HG03159 (cell line): ENCODE results near the gene ABI1.

ENCODE experiments used
- ATAC-seq: cut with Tn5 transposase; IDR thresholded peaks from one replicate; pipeline ENCODE4 v1.9.1; 2021; ENCODE audit warnings: mild to moderate bottlenecking, moderate library complexity; ENCODE audit not compliant: unreplicated experiment

The ABI1 gene

GRCh38 chr10:26721561-26721960 is 139.2 kb downstream of the ABI1 start:
- ATAC-seq = no peak

DNA sequence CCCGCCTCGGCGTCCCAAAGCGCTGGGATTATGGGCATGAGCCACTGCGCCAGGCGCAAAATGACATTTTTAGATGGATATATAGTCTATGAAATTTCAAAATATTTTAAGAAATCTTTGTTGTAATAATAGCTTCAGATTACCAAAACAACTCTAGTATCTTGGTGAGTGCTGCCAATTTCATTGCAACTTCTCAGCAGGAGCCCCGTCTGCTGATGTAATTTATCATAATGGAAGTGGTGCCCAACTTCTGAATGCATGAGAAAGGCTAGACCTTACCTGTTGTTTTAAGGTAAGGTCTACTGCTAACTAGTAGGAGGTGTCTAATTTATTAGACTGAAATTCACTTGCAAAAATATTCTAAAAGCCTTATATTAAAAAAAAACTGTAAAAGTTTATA is 143.3 kb downstream of the ABI1 start:
- ATAC-seq = no peak

DNA sequence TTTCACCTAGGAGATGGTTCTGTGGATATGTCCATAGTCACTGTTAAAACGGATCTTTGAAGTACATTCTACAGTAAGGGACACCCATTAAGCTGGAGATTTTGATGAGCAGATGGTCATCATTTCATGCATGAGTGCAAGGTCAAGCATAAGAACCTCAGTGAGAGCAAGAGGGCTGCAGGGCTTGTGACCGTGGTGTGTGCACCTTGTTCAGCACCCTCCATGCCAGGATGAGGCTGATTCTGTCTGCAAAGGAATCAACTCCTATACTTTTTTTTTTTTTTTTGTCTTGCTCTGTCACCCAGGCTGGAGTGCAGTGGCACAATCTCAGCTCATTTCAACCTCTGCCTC is 145.6 kb downstream of the ABI1 start:
- ATAC-seq = no peak

- no peak for ATAC-seq
Observed at GRCh38 chr10:26714415-26715136, 146.2 kb downstream of the ABI1 start.

DNA sequence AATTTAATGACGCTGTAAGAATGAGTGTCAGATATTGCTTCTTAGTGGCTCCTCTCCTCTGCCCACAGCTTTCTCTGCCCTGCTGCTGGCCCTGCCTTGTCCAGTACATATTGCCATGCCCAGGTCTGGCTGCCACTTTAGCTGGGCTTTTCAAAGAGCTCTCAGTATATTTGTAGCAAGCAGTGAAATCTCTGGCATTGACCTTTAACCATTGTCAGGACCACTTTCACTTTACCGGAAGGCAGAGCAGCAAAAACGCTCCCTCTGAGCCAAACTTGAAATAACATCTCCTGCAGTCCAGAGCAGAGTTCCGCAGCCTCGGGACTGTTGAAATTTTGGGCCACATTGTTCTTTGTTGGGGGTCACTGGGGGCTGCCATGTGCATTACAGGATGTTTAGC is 149.4 kb downstream of the ABI1 start:
- no peak for ATAC-seq

GRCh38 chr10:26706936-26707335 is 153.8 kb downstream of the ABI1 start:
- ATAC-seq = no peak

DNA sequence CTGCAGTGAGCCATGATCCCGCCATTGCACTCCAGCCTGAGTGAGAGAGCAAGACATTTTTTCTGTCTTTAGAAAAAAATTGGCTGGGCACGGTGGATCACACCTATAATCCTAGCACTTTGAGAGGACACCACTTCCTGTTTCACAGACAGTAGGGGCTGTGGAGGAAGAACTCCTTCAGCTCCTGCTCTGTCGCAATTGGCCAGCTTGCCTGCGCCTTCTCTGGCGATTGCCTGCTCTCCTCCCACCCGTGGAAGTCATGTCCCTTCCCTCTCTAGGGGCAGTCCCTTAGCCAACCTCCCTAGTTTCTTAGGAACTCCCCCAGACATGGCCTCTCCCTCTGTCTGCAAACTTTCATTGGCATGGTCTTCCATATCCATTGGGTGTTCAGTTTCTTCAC is 154.6 kb downstream of the ABI1 start:
- ATAC-seq = no peak

DNA sequence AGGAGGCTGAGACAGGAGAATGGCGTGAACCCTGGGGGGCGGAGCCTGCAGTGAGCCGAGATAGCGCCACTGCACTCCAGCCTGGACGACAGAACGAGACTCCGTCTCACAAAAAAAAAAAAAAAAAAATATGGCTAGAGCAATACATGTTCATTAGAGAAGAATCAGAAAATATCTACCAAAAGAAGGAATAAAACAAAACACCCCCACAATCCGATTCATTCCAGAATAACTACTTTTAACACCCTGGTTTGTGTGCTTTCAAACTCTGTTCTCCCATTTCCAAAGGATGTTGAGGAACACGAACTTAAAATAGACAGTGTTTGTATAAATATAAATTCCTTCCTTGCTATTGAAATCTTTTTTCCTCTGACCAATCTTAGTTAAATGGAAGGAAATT is 156.8 kb downstream of the ABI1 start:
- no peak for ATAC-seq

DNA sequence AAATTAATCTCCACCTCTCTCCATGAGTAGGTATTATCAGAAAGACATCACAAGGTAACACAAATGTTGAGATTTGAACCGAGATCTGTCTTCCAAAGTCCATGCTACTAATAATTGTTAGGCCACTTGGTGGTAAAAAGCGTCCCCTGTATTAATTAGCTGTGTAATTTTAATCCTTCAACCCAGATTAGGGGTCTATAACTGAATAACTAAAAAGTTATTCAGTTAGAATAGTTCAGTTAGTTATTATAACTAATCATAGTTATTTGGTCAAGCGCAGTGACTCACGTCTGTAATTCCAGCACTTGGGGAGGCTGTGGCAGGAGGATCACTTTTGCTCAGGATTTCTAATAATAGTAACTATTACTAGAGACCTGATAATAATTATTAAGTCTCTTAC is 157.7 kb downstream of the ABI1 start:
- no peak for ATAC-seq

GRCh38 chr10:26700884-26701630 is 159.7 kb downstream of the ABI1 start:
- no peak for ATAC-seq

- ATAC-seq = no peak
Observed at GRCh38 chr10:26699631-26700030, 161.1 kb downstream of the ABI1 start.

- ATAC-seq = no peak
Observed at GRCh38 chr10:26698909-26699308, 161.8 kb downstream of the ABI1 start.

DNA sequence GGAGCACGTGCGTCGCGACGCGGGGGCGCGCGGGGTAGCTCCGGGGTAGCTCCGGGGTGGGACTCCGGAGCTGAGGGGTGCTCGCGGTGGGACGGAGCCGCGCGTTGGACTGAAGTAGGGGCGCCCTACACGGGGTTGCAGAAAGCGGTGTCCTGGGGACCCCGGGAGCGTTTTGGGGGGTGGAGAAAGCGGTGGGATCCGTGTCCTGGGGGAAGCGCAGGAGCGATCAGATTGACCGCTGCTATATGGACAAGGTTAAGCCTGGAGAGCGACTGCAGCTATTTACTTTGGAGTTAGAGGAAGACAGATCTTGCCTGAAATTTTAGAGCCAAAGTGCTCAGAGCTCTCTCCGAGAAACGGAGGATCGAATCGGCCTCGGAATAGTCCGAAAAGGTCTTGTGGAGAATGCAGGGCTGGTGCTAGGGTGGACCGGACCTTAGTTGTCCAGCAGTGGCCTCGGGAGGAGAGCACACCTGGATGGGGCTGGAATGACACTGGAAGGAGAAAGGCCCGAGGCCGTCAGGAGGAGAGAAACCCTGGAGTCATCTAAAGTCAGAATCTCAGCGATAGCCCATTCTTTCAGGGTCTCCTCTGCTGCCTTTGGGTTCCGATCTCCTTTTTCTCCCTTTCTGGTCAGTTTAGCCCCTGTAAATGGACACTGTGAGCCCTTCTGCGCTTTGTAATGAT is 162.7 kb downstream of the ABI1 start:
- no peak for ATAC-seq

DNA sequence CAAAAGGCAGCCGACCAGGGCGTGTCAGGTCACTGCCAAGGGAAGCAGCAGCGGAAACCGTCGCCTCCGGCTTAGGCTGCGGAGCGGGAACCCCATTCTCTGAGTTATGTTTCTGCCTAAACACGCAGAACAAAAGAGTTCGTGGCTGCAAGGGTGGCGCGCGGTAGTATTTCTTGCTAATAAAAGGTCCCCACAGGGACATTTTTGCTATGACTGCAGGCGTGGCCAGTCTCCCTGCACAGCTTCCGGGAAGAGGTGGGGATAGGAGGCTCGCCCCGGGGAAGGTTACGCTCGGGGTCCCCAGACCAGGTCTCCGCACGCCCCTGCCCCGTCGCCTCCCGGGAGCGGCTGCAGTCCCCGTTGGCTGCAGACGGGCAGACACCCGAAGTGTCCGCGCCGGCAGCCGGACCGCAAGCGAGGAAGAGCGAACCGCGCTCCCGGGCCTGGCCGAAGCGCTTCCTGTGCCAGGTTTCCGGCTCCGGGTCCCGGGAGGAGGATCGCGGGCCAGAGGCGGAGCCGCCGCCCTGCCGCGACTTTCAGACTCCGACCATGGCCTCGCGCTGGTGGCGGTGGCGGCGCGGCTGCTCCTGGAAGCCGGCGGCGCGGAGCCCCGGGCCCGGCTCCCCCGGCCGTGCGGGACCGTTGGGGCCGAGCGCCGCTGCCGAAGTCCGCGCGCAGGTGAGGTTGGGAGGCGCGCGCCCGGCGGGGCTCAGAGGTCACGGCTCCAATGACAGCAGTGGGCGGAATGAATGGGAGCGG is 163.4 kb downstream of the ABI1 start, which contains the start of gene PDSS1:
Gene PDSS1, plus strand, starts transcription at position 539 of the 759 bp plus-strand sequence. Its CDS starts 11 bp downstream, at position 550.
- ATAC-seq = peak; percentile 75

DNA sequence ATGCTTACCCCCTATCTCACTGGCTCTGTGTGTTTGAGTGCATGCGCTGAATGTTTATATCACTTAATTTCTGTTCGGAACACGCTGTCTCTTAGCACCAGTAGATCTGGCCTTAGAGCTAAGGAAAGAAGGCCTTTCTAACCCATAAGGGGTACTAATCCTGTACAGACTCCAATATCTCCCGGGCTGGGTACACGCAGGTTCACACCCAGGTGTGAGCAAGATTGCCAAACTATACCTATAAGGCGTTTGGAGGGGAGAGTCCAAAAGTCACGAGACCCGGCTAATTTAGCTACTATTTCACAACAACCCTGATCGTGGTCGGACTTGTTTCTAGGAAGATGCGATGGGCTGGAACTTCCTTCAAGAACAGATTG is 164.0 kb downstream of the ABI1 start:
- ATAC-seq = peak; percentile 21
